Stimulated activated CD8-positive, alpha-beta memory T cell treated with anti-CD3 and anti-CD28 coated beads, Interleukin-12 subunit alpha, Interleukin-12 subunit beta, amount 100 ng/mL, for 24 hours (primary cell): Measurements from ENCODE around the gene CATSPER4.

Experiments used
- DNase-seq: peaks from one replicate; pipeline ENCODE4 v3.0.0-alpha.2; 2020; ENCODE audit errors: extremely low read depth

The CATSPER4 gene

GRCh38 chr1:26164861-26165842, 25.2 kb upstream of the CATSPER4 start:
- DNase-seq = no peak

- no peak for DNase-seq
These were observed 23.6 kb upstream of the CATSPER4 start for GRCh38 chr1:26166719-26167281.

- DNase-seq = no peak
These were observed 21.8 kb upstream of the CATSPER4 start, which contains the start of gene C1orf232 for GRCh38 chr1:26168410-26169197. TSS of gene C1orf232 (minus strand) at chr1:26168963. CDS start at chr1:26168499, 464 bp downstream.

- no peak for DNase-seq
These were observed 21.2 kb upstream of the CATSPER4 start for GRCh38 chr1:26169198-26169554.

GRCh38 chr1:26169669-26170471, 20.5 kb upstream of the CATSPER4 start, which contains the start of gene ZNF593:
TSS of gene ZNF593 (plus strand) at chr1:26169908. CDS start at chr1:26169984, 76 bp downstream.
- DNase-seq = peak; percentile 64

- DNase-seq = no peak
These were observed 20.0 kb upstream of the CATSPER4 start for GRCh38 chr1:26170472-26170821.

GRCh38 chr1:26171084-26172072, 19.0 kb upstream of the CATSPER4 start, which contains the start of gene ZNF593OS:
TSS of gene ZNF593OS (minus strand) at chr1:26171832. CDS start at chr1:26171661, 171 bp downstream.
- DNase-seq = no peak

- DNase-seq = no peak
These were observed 15.1 kb upstream of the CATSPER4 start for GRCh38 chr1:26175346-26175745.

- DNase-seq = no peak
These were observed 13.2 kb upstream of the CATSPER4 start, which contains the start of gene CNKSR1 for GRCh38 chr1:26177182-26177684. TSS of gene CNKSR1 (plus strand) at chr1:26177491. CDS start at chr1:26177548, 57 bp downstream.

GRCh38 chr1:26180010-26180506, 10.3 kb upstream of the CATSPER4 start:
- no peak for DNase-seq

GRCh38 chr1:26181586-26182382, 8.6 kb upstream of the CATSPER4 start:
- no peak for DNase-seq

GRCh38 chr1:26182383-26182696, 8.1 kb upstream of the CATSPER4 start:
- DNase-seq = no peak

- no peak for DNase-seq
These were observed 6.3 kb upstream of the CATSPER4 start for GRCh38 chr1:26184086-26184485.

GRCh38 chr1:26184883-26185282, 5.5 kb upstream of the CATSPER4 start:
- no peak for DNase-seq

- DNase-seq = no peak
These were observed 2.5 kb upstream of the CATSPER4 start for GRCh38 chr1:26187882-26188281.

- no peak for DNase-seq
These were observed 1.9 kb upstream of the CATSPER4 start for GRCh38 chr1:26188477-26188876.

GRCh38 chr1:26189331-26189730, 1.1 kb upstream of the CATSPER4 start:
- DNase-seq = no peak

GRCh38 chr1:26189751-26190275, 589 bp upstream of the CATSPER4 start:
- no peak for DNase-seq

- DNase-seq = no peak
These were observed 1.3 kb downstream of the CATSPER4 start for GRCh38 chr1:26191739-26192138.
